Dermis microvascular lymphatic vessel endothelial cell (primary cell): ENCODE measurements around the gene OR2B6. TPM values are rescaled to one million over a fixed set of nuclear protein-coding genes. Genes with fewer than 3 reads are reported as not detected.
"Not testable (repeated sequence)": the region's sequence is repeated elsewhere in the genome, so short reads cannot be mapped to it uniquely, and the experiment has no call there.

Source experiments
- DNase-seq, 2 donors: peaks; one replicate each; pipeline versions ENCODE4 v3.0.0 to v3.0.0-alpha.2; 2010; ENCODE audit warnings: low read depth in 2 of 2
- total RNA-seq: library from RNA; depleted of rRNA; stranded (reverse); fragments of >200 nt; gene quantifications from 2 replicates; pipeline ENCODE4 v1.2.1, GENCODE V29; 2014

Gene OR2B6
- not detected in 2 replicates for total RNA-seq

GRCh38 chr6:27956941-27957340 is at the start of gene OR2B6:
Gene OR2B6, plus strand, starts transcription at chr6:27957241. Its CDS starts 0 bp downstream, at chr6:27957241.
- DNase-seq = no peak

- DNase-seq = no peak
Observed at GRCh38 chr6:27908017-27908416, 49.0 kb upstream of the OR2B6 start.

GRCh38 chr6:27911956-27912446 is 45.0 kb upstream of the OR2B6 start, which contains the start of gene OR2B2:
Gene OR2B2, minus strand, starts transcription at chr6:27912396. Its CDS starts 77 bp downstream, at chr6:27912319.
- no peak for DNase-seq

GRCh38 chr6:27922949-27923348 is 34.1 kb upstream of the OR2B6 start:
- DNase-seq = no peak

- no peak for DNase-seq
Observed at GRCh38 chr6:27924179-27924578, 32.9 kb upstream of the OR2B6 start.

GRCh38 chr6:27928041-27928440 is 29.0 kb upstream of the OR2B6 start:
- not testable (repeated sequence) for DNase-seq

- not testable (repeated sequence) for DNase-seq
Observed at GRCh38 chr6:27929930-27930329, 27.1 kb upstream of the OR2B6 start.

GRCh38 chr6:27931209-27931608 is 25.8 kb upstream of the OR2B6 start:
- no peak for DNase-seq

GRCh38 chr6:27940766-27941165 is 16.3 kb upstream of the OR2B6 start:
- DNase-seq = no peak

GRCh38 chr6:27943072-27943471 is 14.0 kb upstream of the OR2B6 start:
- not testable (repeated sequence) for DNase-seq

GRCh38 chr6:27948237-27948636 is 8.8 kb upstream of the OR2B6 start:
- no peak for DNase-seq

GRCh38 chr6:27951040-27951439 is 6.0 kb upstream of the OR2B6 start:
- no peak for DNase-seq

GRCh38 chr6:27957516-27957915 is 475 bp downstream of the OR2B6 start:
- no peak for DNase-seq

GRCh38 chr6:27962506-27962905 is 5.5 kb downstream of the OR2B6 start:
- DNase-seq = no peak

GRCh38 chr6:27966044-27966443 is 9.0 kb downstream of the OR2B6 start:
- DNase-seq = no peak

- DNase-seq = no peak
Observed at GRCh38 chr6:27966816-27967426, 9.9 kb downstream of the OR2B6 start.

GRCh38 chr6:27970444-27970843 is 13.4 kb downstream of the OR2B6 start:
- no peak for DNase-seq

- no peak for DNase-seq
Observed at GRCh38 chr6:27972750-27973149, 15.7 kb downstream of the OR2B6 start.

- DNase-seq = no peak
Observed at GRCh38 chr6:27977387-27977786, 20.3 kb downstream of the OR2B6 start.

- DNase-seq = no peak
Observed at GRCh38 chr6:27978705-27979104, 21.7 kb downstream of the OR2B6 start.

GRCh38 chr6:27980111-27980510 is 23.1 kb downstream of the OR2B6 start:
- no peak for DNase-seq

GRCh38 chr6:27986928-27987725 is 30.1 kb downstream of the OR2B6 start:
- no peak for DNase-seq

- DNase-seq = no peak
Observed at GRCh38 chr6:27994616-27995015, 37.6 kb downstream of the OR2B6 start.
